Loucy (cell line): ENCODE data around the gene PLEKHH1.

Experiments used
- CTCF ChIP-seq: fragments of 200-600 bp; sonication (generic); conservative IDR thresholded peaks from 2 replicates; pipeline ENCODE4 v1.5.1; 2014; ENCODE audit warnings: mild to moderate bottlenecking, antibody characterized with exemption, low read length
- EZH2phosphoT487 ChIP-seq: fragments of 200-600 bp; IDR thresholded peaks from 2 replicates; pipeline ENCODE4 v1.6.1; 2018; ENCODE audit warnings: antibody characterized with exemption, mild to moderate bottlenecking, moderate library complexity, borderline replicate concordance

- TF ChIP-seq CTCF (no peak), EZH2phosphoT487 (no peak)
Measured at GRCh38 chr14:67557118-67557517, 24.0 kb downstream of the PLEKHH1 start.
